Activated CD4-positive, alpha-beta T cell treated with anti-CD3 and anti-CD28 coated beads for 48 hours (primary cell): ENCODE results near the gene TSPAN17.

Experiments
- DNase-seq: peaks from one replicate; pipeline ENCODE4 v3.0.0-alpha.2; 2020

TSPAN17 gene

DNA sequence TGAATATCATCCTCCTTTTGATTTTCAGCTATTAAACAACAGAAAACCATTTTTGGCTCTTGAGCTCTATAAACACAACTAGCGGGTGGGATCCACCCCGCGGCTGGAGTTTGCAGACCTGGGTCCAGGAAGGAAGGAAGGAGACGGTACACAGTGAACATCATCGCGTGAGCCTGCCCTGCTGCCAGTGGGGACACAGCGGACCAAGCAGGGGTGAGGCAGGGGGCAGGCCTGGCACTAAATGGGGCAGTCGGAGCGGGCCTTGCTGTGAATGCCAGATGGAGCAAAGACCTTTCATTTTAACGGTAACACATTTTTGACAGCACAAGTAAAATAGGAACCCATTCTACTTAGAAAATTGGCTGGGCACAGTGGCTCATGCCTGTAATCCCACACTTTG lies 14.4 kb downstream of the TSPAN17 start:
- DNase-seq, result no peak

DNA sequence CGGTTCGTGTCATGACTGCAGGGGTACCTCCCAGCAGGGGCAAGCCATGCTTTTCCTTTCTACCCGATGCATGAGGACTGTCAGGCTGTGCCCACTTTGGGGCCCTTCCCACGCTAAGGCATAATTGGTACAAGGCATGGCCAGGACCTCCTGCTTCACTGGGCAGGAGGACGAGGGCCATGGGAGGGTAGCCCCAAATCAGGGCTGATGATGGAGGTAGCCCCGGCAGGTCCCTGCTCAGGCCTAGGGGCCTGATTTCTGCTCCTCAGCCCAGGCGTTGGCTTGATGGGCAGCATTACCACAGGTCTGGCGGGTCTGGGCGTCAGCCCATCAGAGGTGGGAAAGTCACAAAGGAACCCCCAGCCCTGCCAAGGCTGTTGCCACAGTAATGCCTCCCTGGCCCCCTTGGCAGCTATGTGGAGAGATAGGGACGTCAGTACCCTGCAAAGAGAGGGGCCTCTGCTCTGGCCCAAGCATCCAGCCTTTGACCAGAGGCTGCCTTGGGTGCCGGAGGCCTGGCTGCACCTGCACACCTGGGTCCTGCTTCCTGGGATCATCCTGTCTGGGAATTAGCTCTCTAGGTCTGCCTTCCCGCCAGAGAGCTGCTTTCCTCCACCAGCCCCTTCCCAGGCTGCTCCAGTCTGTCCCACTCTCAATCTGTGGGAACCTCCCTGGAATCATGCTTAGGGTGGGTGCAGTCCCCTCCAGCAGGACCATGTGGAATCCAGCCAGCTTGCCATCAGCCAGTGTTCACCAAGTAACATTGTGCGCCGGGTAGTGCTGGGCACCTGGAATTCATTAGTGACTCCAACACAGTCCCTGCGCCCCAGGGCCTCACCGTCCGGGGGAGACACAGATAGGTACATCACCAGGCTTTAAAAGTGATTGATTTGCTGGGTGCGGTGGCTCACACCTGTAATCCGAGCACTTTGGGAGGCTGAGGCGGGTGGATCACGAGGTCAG lies 15.4 kb downstream of the TSPAN17 start:
- DNase-seq, result no peak

- no peak for DNase-seq
Measured at GRCh38 chr5:176663566-176663965, 16.3 kb downstream of the TSPAN17 start.

DNA sequence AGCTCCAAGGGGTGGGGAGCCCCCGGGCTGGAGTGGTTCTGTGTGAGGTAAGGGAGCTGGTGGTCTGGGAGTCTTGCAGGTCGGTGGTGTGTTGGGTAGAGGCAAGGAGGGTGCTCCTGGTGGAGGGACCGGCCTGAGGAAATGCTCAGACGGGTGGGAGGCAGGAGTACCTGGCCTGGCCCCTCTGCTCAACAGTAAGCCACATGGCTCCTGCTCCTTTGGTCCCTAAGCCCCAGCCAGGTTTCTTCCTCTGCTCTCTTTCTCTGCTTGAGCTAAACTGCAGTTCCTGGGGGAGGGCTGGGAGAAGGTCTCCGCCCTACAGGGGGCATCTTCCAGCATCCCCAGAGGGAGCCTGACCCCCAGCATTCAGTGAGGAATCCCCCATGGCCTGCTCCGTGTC lies 17.2 kb downstream of the TSPAN17 start:
- no peak for DNase-seq

DNA sequence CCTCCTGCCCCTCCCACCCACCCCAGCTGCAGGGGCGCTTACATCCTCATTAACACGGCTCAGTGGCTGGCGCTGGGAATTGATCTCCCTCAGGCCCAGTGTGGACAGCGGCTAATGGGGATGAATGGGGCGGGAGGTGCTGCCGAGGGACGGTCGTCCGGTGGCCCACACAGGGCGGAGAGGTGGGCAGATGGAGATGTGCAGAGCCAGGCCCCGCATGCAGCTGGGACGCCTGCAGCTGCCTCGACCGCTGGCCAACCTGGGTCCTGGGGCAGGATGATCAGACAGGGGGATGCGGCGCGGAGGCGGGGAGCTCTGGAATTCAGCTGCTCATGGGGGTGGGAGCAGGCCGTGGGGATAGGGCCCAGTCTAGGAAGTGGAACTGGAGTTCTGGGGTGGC lies 17.6 kb downstream of the TSPAN17 start:
- DNase-seq, result no peak

GRCh38 chr5:176665517-176665916 lies 18.2 kb downstream of the TSPAN17 start:
- DNase-seq, result no peak

DNA sequence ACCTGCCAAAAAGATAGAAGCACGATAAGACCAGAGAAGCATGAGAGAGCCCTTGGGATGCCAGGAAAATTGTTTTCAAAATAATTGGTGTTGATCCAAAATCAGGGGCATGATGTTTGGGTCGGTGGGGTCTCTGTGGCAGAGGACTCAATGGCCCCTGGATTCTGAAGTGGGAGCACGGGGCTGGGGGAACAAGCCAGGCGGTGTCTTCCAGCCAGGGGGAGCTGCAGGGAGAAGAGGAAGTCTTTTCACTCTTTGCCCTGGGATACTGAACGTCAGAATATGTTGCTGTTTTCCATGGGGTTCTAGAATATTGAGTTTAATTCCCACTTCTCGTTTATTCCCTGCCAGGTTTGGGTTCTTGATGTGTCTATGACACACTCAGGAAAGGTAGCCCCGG lies 20.4 kb downstream of the TSPAN17 start:
- no peak for DNase-seq

- DNase-seq, result no peak
Measured at GRCh38 chr5:176670449-176670848, 23.2 kb downstream of the TSPAN17 start.

GRCh38 chr5:176671399-176671798 lies 24.1 kb downstream of the TSPAN17 start:
- no peak for DNase-seq

- DNase-seq, result no peak
Measured at GRCh38 chr5:176671890-176672747, 24.8 kb downstream of the TSPAN17 start.

- DNase-seq, result no peak
Measured at GRCh38 chr5:176673651-176674583, 26.6 kb downstream of the TSPAN17 start.

DNA sequence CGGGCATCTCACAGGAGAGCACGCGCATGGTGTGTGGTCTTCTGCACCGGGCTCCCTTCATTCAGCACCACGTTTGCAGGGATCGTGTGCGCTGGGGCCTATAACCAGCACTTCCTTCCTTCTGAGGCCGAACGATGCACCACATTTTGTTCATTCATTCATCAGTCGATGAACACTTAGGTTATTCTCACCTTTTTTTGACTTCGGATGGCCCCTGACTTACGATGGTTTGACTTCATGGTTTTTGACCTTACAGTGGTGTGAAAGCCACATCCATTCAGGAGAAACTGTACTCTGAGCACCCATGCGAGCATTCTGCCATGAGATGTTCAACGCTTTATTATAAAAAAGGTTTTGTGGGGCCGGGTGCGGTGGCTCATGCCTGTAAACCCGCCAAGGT lies 27.5 kb downstream of the TSPAN17 start:
- no peak for DNase-seq

DNA sequence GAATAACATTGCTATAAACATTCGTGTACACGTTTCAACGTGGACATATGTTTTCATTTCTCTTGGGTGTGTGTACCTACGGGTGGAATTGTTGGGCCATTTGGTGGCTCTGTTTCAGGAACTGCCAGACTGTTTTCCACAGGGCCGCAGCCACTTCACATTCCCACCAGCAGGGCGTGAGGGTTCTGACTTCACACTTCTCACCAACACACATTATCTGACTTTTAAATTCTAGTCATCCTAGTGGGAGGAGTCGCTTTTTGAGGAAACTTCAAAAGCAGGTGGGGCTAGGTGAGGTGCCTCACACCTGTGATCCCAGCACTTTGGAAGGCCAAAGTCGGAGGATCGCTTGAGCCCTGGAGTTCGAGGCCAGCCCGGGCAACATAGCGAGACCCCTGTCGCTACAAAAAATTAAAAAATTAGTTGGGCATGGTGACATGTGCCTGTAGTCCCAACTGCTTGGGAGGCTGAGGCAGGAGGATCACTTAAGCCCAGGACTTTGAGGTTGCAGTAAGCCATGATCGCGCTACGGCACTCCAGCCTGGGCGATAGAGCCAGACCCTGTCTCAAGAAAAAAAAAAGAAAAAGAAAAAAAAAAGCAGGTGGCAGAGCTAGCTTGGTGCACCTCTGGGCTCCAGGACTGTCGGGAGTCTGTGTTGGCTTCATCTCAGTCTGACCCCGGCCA lies 28.5 kb downstream of the TSPAN17 start:
- no peak for DNase-seq

DNA sequence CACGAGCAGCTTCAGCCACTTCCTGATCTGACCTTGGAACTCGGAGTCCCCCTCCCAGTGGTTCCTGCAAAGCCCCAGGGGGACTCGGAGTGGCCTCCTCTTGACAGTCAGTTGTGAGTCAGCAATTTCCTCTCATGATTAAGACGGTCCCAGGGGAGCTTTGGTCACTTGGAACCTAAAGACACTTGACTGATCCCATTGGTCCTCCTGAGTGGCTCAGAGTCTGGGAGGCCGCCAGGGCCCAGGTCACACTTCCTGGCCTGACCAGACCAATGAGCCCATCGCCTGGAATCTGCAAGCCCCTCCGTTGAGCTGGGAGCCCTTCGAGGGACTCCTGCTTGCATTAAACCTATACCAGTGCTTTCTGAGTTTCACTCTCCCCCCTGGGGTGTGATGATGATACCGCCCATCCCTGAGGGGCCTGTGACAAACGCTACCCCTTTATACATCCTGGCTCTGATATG lies 29.1 kb downstream of the TSPAN17 start:
- DNase-seq, result no peak

DNA sequence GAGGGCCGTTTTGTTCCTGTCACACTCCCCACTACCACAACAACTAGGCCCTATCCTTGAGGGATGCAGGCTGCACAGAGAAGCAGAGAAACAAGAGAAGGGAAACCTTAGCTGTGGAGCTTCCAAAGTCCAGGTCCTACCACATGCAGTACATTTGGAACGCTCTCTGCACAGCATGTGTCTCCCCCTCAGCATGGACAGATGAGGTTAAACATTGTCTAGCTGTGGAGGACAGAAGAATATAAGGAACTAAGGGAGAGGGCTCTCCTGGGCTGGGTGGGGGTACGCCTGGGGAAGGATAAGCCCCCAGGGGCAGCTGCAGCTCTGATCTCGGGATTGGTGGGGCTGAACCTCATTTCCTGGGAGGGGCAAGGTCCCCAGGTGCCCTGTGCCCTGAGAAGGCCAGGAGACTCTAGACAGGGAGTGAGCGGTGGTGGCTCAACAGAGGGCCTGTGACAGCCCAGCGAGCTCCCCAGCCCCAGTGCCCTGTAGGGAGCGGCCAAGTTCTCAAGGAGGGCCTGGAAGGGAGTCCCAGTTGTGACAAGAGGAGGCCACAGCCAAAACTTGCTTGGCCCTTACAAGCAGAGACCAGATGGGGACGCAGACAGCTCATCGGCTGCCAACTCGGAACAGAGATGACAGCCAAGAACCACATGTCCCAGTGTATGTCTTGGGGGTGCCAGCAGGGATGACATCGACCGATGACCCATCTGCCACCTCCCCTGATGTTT lies 30.1 kb downstream of the TSPAN17 start:
- no peak for DNase-seq

- no peak for DNase-seq
Measured at GRCh38 chr5:176678584-176678983, 31.3 kb downstream of the TSPAN17 start.

- DNase-seq, result no peak
Measured at GRCh38 chr5:176679365-176680225, 32.3 kb downstream of the TSPAN17 start.

DNA sequence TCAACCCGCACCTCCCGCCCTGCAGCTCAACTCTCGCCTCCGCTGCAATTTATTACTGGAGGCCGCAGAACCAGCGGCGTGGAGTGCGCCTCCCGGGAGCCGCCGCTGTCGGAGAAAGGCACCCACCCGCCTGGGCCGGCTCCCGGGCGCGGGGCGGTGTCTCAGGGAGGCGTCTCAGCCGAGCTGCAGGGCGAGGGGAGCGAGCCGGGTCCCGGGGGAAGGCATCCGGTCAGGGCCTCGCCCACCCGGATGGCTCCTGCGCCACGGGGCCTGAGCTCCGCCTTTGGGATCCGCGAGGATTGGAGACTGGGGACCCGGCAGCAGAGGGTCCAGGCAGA lies 32.9 kb downstream of the TSPAN17 start:
- no peak for DNase-seq

- DNase-seq, result no peak
Measured at GRCh38 chr5:176682016-176682531, 34.8 kb downstream of the TSPAN17 start.

DNA sequence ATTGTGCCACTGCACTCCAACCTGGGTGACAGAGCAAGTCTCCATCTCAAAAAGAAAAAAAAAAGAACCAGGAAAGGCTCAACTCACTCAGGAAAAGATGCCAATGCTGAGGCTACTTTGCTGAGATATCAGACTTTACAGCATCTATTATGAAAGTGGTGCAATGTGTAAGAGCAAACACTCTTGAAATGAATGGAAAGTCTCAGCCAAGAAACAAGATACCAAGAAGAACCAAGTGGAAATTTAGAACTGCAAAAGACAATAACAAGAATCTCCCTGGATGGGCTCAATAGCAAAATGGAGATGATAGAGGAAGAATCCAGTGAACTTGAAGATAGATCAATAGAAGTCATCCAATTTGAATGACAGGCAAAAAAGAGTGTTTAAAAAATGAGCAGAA lies 37.7 kb downstream of the TSPAN17 start:
- no peak for DNase-seq
